ENCODE results near the gene RLF. TPM values are rescaled to one million over a fixed set of nuclear protein-coding genes. Genes with fewer than 3 reads are reported as not detected.
A peak's percentile ranks its signal among the peaks of the same experiment; 100 is the strongest.

RLF gene
- total and polyA plus RNA-seq, 10 of the 15 experiments (the other 5 are each of a cell fraction or from before 2014, with no cell fraction given), result 2.0 to 19.8 (median 8.7) TPM

DNA sequence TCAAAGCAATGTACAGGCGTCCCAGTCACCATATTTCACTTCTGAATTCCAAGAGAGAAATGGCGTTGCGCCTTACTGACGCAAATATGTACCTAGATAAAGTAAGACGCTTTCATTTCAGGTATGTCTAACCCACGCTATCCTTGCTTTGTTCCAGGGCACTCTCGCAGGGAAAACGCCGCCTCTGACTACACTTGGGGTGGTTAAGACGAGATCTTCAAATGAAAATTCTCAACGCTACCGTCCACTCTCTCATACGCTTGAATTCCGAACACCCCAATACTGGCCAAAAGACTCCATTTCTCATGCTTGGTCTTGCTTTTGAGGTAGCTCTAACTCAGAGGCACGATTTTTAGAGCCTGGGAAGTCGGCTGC is 96.1 kb downstream of the RLF start:
- H3K4me2 ChIP-seq (ENCODE audit: control insufficient read depth, insufficient read depth), result peak overlapping the region; percentile 75
- DNase-seq (ENCODE audit: low read depth, low spot score) (no peak), ATAC-seq (peak; percentile 20), FAIRE-seq (peak; percentile 49)
- no peaks in the 10 kb centered on the region for H4K20me1 ChIP-seq (ENCODE audit: control insufficient read depth, insufficient read depth)
- peaks cover 8% of the 10 kb centered on the region; the same call in 1 of the 2 replicates for H3K4me1 ChIP-seq (ENCODE audit: control insufficient read depth, insufficient read depth, low read length)
- TF ChIP-seq, protein P1, sequence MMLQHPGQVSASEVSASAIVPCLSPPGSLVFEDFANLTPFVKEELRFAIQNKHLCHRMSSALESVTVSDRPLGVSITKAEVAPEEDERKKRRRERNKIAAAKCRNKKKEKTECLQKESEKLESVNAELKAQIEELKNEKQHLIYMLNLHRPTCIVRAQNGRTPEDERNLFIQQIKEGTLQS (IDR thresholded peaks at IDR 0.05; ENCODE audit: borderline replicate concordance, extremely low read depth, low read depth, low read length), result no peak
- TF ChIP-seq ZZZ3 (IDR thresholded peaks at IDR 0.05; ENCODE audit: control insufficient read depth, insufficient read length, low read depth) (no peak), SIN3A (IDR thresholded peaks at IDR 0.05; ENCODE audit: low read depth, low read length) (no peak), CHD2 (IDR thresholded peaks at IDR 0.05; ENCODE audit: borderline replicate concordance, low read depth, low read length) (no peak), RBBP5 (conservative IDR thresholded peaks at IDR 0.05) (no peak), SRF (IDR thresholded peaks at IDR 0.05; ENCODE audit: low read depth in 2 of 2, low read length in 2 of 2) (no peak), POLR2AphosphoS2 (IDR thresholded peaks at IDR 0.05; ENCODE audit: low read depth, low read length) (no peak), ZNF384 (IDR thresholded peaks at IDR 0.05; ENCODE audit: borderline replicate concordance, low read depth, low read length) (no peak)
- TF ChIP-seq, protein P2, sequence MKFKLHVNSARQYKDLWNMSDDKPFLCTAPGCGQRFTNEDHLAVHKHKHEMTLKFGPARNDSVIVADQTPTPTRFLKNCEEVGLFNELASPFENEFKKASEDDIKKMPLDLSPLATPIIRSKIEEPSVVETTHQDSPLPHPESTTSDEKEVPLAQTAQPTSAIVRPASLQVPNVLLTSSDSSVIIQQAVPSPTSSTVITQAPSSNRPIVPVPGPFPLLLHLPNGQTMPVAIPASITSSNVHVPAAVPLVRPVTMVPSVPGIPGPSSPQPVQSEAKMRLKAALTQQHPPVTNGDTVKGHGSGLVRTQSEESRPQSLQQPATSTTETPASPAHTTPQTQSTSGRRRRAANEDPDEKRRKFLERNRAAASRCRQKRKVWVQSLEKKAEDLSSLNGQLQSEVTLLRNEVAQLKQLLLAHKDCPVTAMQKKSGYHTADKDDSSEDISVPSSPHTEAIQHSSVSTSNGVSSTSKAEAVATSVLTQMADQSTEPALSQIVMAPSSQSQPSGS (IDR thresholded peaks at IDR 0.05; ENCODE audit: low read length), result no peak
- TF ChIP-seq, protein P3, sequence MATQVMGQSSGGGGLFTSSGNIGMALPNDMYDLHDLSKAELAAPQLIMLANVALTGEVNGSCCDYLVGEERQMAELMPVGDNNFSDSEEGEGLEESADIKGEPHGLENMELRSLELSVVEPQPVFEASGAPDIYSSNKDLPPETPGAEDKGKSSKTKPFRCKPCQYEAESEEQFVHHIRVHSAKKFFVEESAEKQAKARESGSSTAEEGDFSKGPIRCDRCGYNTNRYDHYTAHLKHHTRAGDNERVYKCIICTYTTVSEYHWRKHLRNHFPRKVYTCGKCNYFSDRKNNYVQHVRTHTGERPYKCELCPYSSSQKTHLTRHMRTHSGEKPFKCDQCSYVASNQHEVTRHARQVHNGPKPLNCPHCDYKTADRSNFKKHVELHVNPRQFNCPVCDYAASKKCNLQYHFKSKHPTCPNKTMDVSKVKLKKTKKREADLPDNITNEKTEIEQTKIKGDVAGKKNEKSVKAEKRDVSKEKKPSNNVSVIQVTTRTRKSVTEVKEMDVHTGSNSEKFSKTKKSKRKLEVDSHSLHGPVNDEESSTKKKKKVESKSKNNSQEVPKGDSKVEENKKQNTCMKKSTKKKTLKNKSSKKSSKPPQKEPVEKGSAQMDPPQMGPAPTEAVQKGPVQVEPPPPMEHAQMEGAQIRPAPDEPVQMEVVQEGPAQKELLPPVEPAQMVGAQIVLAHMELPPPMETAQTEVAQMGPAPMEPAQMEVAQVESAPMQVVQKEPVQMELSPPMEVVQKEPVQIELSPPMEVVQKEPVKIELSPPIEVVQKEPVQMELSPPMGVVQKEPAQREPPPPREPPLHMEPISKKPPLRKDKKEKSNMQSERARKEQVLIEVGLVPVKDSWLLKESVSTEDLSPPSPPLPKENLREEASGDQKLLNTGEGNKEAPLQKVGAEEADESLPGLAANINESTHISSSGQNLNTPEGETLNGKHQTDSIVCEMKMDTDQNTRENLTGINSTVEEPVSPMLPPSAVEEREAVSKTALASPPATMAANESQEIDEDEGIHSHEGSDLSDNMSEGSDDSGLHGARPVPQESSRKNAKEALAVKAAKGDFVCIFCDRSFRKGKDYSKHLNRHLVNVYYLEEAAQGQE (IDR thresholded peaks at IDR 0.05; ENCODE audit: low read depth, low read length), result no peak
- ChIA-PET SMC1A (ENCODE audit: uncharacterized antibody, unreplicated experiment) (interaction anchor here (1.0 to 2.6 kb wide), 8 partner anchors 9 to 104 kb away, joined by 3 to 9 read pairs (median 4); no protein-coding TSS in a partner anchor), POLR2A (interaction anchor here (0.9 to 3.3 kb wide), 3 partner anchors 15 to 104 kb away, joined by 3 to 16 read pairs (median 11); no protein-coding TSS in a partner anchor), RAD21 (ENCODE audit: unreplicated experiment) (interaction anchor here (0.6 to 1.5 kb wide), 7 partner anchors 9 to 113 kb away, joined by 3 to 6 read pairs (median 3); partner anchors contain the start of gene TMCO2), CTCF (interaction anchor here (1.0 to 3.8 kb wide), 6 partner anchors 16 to 113 kb away, joined by 3 to 21 read pairs (median 5); no protein-coding TSS in a partner anchor)
- peak overlapping the region; percentile 100 for H3K9ac ChIP-seq (ENCODE audit: control insufficient read depth, insufficient read depth, low read length)
- H3K36me3 ChIP-seq (ENCODE audit: control insufficient read depth in 2 of 2, insufficient read depth in 2 of 2, low read length in 1 of 2), result peaks cover 0 to 5% of the 10 kb centered on the region in 2 experiments; a peak in 2 of 4 replicates
- in situ Hi-C loops (cut with MboI) (no loop called here), intact Hi-C loops (cut with micrococcal nuclease; ENCODE audit: unreplicated experiment) (loop anchor here (10.0 kb wide), 1 partner anchor 148 kb away; no protein-coding TSS in a partner anchor)
- no peaks in the 10 kb centered on the region for H3K9me3 ChIP-seq (replicated peaks; ENCODE audit: control insufficient read depth, insufficient read depth, low read length)
- under 1% methylated on average over 16 of the region's 16 CpGs for WGBS (ENCODE audit: insufficient coverage, insufficient replicate concordance, low lambda C conversion rate, missing lambda C conversion rate)
- peak overlapping the region; percentile 69 for H3K4me3 ChIP-seq
- peak overlapping the region; percentile 99 for H3K27ac ChIP-seq (ENCODE audit: control insufficient read depth, insufficient read depth)
- peaks cover 35% of the 10 kb centered on the region for H3K79me2 ChIP-seq (ENCODE audit: control insufficient read depth, insufficient read depth, low read length)
- H2AFZ ChIP-seq (ENCODE audit: control insufficient read depth, low read depth, low read length), result peak overlapping the region; percentile 99
- TSS peak; percentile 95 for BruUV-seq (replicated peaks)
- H3K27me3 ChIP-seq (replicated peaks in 1 of 2; ENCODE audit: control insufficient read depth in 2 of 2, insufficient read depth in 2 of 2, low read length in 1 of 2), result no peaks in the 10 kb centered on the region

All from GM12878 (cell line).